ENCODE results near the gene RAPGEF4.

Gene RAPGEF4

DNA sequence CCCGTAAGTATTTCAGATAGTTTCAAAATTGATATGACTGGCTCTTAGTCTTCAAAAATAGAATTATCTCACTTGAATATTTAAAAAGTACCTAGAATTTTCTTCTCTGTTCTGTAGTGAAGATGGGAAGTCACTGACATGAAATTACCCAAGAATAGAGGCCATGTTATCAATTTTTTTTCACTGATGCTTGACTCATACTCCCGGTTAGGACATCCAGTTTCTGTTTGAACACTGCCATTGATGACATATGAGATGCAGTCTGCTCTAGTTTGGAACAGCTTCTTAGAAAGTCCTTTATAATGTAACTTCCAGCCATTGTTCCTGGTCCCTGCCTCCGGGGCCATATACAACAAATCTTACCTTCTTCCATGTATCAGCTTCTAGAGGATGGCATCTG is 366.0 kb downstream of the RAPGEF4 start:
- Mint-ChIP-seq H3K36me3 (ENCODE audit: low read depth) (peaks cover 4% of the 10 kb centered on the region), H3K4me3 (peak overlapping the region; percentile 12), H3K4me1 (ENCODE audit: low read depth) (peaks cover 31% of the 10 kb centered on the region), H3K9me3 (no peaks in the 10 kb centered on the region), H3K27me3 (ENCODE audit: low read depth) (no peaks in the 10 kb centered on the region), H3K27ac (no peak overlapping the region)
- DNase-seq (ENCODE audit: low spot score) = peak; percentile 22

Data from T-helper 2 cell treated with Interferon-gamma antibody and Interleukin-4, amounts not matched to agents 5 μg/mL and 100 μg/mL, for 36 hours (primary cell).